ENCODE measurements around the gene SIGLEC8. TPM values are rescaled to one million over a fixed set of nuclear protein-coding genes. Genes with fewer than 3 reads are reported as not detected.
"Not testable (repeated sequence)": the region's sequence is repeated elsewhere in the genome, so short reads cannot be mapped to it uniquely, and the experiment has no call there.

Gene SIGLEC8
- total RNA-seq, 1 donor from 2014 or later, result 0.49 TPM

- DNase-seq (ENCODE audit: low spot score), result no peak
- ATAC-seq, result peak; percentile 50
- intact Hi-C loops (cut with DNase I), result no loop called here
Observed at GRCh38 chr19:51456541-51457290, 1.5 kb downstream of the SIGLEC8 start.

GRCh38 chr19:51450730-51451307, 7.4 kb downstream of the SIGLEC8 start:
- ATAC-seq, result no peak
- intact Hi-C loops (cut with DNase I), result no loop called here
- no peak for DNase-seq (ENCODE audit: low spot score)

DNA sequence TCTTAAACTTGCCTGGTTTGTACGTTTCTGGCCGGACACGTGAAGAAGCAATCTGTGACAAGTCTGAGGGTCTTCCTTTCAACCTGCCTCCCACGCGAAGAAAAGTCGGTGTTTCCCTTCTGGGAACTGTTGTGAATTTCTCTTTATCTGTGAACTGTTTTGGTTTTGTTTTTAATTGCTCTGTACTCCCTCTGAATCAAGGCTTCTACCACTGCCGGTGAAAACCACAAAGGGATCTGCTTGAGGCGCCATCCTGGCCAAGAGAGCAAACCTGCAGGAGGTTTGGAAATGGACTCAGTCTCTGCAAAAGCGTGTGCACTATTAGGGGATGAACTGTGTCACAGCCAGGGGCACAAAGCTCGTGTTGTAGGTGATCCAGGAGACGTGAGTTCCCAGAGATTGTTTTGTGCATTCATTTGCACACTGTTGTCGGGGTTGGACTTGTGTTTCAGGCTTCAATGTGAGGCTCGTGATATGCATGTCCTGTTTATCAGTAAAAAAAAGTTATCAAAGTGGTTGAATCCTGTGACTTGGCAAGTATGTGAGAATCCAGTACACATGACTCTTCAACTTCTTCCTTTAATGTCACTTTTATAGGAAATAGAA, 9.7 kb downstream of the SIGLEC8 start:
- DNase-seq (ENCODE audit: low spot score) (no peak), ATAC-seq (no peak)
- intact Hi-C loops (cut with DNase I), result no loop called here

DNA sequence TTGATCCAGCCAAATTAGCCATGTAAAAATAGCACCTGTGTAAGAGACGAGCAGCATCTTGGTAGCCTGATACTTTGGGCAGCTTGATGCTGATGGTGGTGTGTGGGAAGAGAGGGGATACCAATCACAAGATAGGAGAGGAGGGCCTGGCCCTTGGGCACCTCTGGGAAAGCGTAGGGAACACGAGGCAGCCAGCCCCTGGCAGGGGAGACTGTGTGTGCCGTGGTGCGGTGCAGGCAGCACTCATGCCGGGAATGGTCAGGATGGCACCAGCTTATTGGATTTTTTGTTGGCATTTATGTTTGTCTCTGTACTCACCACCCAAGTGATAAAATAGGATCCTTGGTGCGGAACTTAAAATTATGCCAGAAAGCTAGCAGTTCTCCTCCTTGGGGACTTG, 10.2 kb downstream of the SIGLEC8 start:
- intact Hi-C loops (cut with DNase I), result no loop called here
- DNase-seq (ENCODE audit: low spot score) (no peak), ATAC-seq (no peak)

GRCh38 chr19:51447510-51447909, 10.7 kb downstream of the SIGLEC8 start:
- ATAC-seq; intact Hi-C loops (cut with DNase I); DNase-seq (ENCODE audit: low spot score): not testable (repeated sequence)

- intact Hi-C loops (cut with DNase I), result loop anchor here (5.0 kb wide), 1 partner anchor 1584 kb away; no protein-coding TSS in a partner anchor
- DNase-seq (ENCODE audit: low spot score) (no peak), ATAC-seq (peak; percentile 15)
Observed at GRCh38 chr19:51441410-51442390, 16.6 kb downstream of the SIGLEC8 start.

DNA sequence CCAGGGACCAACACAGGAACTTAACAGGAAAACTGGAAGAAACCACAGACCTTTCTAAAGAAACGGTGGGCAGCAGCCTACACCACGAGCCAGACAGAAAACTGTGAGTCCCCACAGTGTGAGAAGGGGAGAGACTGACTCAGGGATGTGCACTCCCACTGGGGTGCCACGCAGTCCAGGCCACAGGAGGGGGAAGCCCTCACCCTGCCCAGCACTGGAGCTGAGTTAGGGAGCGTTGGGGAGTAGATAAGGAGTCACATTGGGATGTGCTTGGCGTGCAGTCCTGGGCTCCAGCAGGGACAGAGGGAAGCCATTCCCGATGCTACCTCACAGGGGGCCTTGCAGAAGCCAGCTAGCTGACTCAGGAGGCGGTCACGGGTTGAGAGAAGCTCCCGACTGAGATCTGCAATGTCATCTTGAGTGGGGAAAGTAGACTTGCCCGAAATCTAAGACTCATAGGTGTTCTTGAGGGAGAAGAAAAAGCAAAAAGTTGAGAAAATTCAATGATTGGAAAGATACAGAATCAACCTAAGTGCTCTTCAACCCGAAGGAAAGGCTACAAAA, 17.3 kb downstream of the SIGLEC8 start:
- intact Hi-C loops (cut with DNase I), result loop anchor here (5.0 kb wide), 1 partner anchor 1584 kb away; no protein-coding TSS in a partner anchor
- ATAC-seq, result peak; percentile 26
- no peak for DNase-seq (ENCODE audit: low spot score)

GRCh38 chr19:51440052-51440451, 18.2 kb downstream of the SIGLEC8 start:
- DNase-seq (ENCODE audit: low spot score) (no peak), ATAC-seq (no peak)
- intact Hi-C loops (cut with DNase I), result loop anchor here (5.0 kb wide), 1 partner anchor 1583 kb away; no protein-coding TSS in a partner anchor

GRCh38 chr19:51439021-51439465, 19.2 kb downstream of the SIGLEC8 start:
- intact Hi-C loops (cut with DNase I), result no loop called here
- no peak for ATAC-seq
- no peak for DNase-seq (ENCODE audit: low spot score)

- ATAC-seq, result no peak
- no peak for DNase-seq (ENCODE audit: low spot score)
- intact Hi-C loops (cut with DNase I), result no loop called here
Observed at GRCh38 chr19:51434456-51434855, 23.8 kb downstream of the SIGLEC8 start.

- intact Hi-C loops (cut with DNase I), result no loop called here
- ATAC-seq (no peak), DNase-seq (ENCODE audit: low spot score) (no peak)
Observed at GRCh38 chr19:51433043-51433442, 25.2 kb downstream of the SIGLEC8 start.

DNA sequence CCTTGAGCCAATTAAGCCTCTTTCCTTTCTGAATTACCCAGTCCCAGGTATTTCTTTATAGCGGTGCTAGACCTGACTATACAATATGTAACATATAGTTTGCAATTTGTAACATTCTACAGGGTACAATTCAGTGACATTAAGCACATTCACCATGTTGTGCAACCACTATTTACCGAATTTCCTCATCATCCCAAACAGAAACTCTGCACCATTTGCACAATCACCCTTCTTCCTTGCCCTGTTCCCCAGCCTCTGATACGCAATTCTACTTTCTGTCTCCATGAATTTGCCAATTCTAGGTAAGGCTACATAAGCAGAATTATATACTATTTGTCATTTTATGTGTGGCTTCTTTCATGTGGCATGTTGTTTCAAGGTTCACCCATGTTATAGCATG, 27.1 kb downstream of the SIGLEC8 start:
- ATAC-seq, result no peak
- intact Hi-C loops (cut with DNase I), result no loop called here

GRCh38 chr19:51430221-51430620, 28.0 kb downstream of the SIGLEC8 start:
- DNase-seq (ENCODE audit: low spot score) (no peak), ATAC-seq (no peak)
- intact Hi-C loops (cut with DNase I), result no loop called here

More for the DNA sequence above, 27.1 kb downstream of the SIGLEC8 start:
- DNase-seq (ENCODE audit: low spot score), result no peak

- intact Hi-C loops (cut with DNase I), result no loop called here
- ATAC-seq (no peak), DNase-seq (ENCODE audit: low spot score) (no peak)
Observed at GRCh38 chr19:51427201-51427600, 31.1 kb downstream of the SIGLEC8 start.

DNA sequence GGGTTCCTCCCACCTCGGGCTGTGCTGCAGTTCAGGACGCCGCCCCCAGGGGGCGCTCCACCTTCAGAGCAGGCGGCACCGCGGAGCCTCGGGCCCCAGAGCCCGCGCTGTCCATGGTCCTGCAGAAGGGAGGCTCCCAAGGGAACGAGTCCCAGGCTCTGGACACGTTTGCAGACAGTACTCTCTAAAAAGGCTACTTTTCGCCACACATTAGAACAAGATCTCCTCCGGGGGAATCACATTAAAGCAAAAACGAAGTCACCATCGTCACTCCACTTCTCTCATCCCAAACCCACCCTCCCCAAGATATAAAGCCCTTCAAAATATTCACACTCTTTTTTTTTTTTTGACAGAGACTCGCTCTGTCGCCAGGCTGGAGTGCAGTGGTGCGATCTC, 36.2 kb downstream of the SIGLEC8 start:
- intact Hi-C loops (cut with DNase I), result no loop called here
- DNase-seq (ENCODE audit: low spot score) (peak; percentile 86), ATAC-seq (peak; percentile 72)

DNA sequence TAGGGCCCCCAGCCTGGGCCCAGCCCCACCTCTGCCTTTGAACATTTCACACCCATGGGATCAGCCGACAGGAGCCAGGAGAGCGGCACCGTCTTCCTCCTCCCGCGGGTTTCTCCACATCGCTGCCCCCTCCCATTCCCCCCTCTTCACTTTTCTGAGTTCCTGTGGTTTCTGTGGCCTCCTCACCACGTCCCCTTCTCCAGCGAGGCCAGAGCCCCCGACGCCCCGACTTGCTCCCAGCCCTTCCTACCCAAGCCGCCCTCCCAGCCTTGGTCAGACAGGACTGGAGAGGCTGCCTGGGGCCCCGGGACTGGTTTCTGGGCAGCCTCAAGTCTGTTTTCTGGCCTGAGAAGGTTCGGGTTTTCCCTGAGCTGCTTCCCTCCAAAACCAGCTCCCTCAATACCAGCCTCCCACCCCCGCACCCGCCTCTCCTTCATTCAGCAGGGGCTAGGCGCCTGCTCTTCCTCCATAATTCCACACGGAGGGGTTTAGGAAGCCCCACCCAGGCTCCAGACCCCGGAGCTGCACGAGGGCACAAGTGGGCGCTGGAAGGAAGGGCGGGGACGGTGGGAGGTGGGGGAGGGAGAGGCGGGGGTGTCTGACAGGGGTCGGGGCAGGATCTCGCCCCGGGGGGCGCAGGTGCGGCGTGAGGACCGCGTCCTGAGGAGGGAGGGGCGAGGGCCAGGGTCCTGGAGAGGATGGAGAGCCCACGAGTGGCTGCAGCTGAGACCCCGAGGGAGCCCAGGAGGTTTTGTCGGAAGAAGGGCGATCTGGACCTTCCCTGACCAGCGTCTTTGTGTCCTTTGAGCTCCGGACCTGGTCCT, 36.8 kb downstream of the SIGLEC8 start:
- intact Hi-C loops (cut with DNase I), result no loop called here
- ATAC-seq (no peak), DNase-seq (ENCODE audit: low spot score) (no peak)

DNA sequence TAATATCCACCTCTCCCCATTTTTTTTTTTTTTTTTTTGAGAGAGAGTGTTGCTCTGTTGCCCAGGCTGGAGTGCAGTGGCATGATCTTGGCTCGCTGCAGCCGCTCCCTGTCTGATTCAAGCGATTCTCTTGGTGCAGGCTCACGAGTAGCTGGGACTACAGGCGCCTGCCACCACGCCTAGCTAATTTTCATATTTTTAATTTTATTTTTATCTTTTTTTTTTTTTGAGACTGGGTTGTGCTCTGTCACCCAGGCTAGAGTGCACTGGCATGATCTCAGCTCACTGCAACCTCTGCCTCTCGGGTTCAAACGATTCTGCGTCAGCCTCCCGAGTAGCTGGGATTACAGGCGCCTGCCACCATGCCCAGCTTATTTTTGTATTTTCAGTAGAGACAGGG, 37.7 kb downstream of the SIGLEC8 start:
- ATAC-seq; intact Hi-C loops (cut with DNase I); DNase-seq (ENCODE audit: low spot score): not testable (repeated sequence)

- DNase-seq (ENCODE audit: low spot score), result no peak
- ATAC-seq, result no peak
- intact Hi-C loops (cut with DNase I), result no loop called here
Observed at GRCh38 chr19:51418707-51419106, 39.5 kb downstream of the SIGLEC8 start.
